Breast epithelium (tissue), 4 donors: ENCODE data around the gene NCOR2. TPM values are rescaled to one million over a fixed set of nuclear protein-coding genes. Genes with fewer than 3 reads are reported as not detected.

Experiments
- DNase-seq, 2 donors: peaks; one replicate each; pipeline ENCODE4 v3.0.0-alpha.2; 2019; ENCODE audit warnings: low spot score in 2 of 2
- H3K27ac ChIP-seq, 2 donors: fragments of 200-600 bp; sonication (generic) in 1 of 2; one replicate each; pipeline ENCODE4 v1.5.1; 2016 to 2019; ENCODE audit warnings: mild to moderate bottlenecking in 1 of 2
- H3K27me3 ChIP-seq, 2 donors: fragments of 200-600 bp; sonication (generic) in 1 of 2; one replicate each; pipeline versions ENCODE4 v1.5.1 to v1.6.0; 2017 to 2019; ENCODE audit warnings: control low read depth in 1 of 2, mild to moderate bottlenecking in 1 of 2
- H3K36me3 ChIP-seq: fragments of 200-600 bp; one replicate; pipeline ENCODE4 v1.5.1; 2019
- H3K4me1 ChIP-seq, 2 donors: fragments of 200-600 bp; sonication (generic); one replicate each; pipeline ENCODE4 v1.5.1; 2016 to 2019; ENCODE audit warnings: control low read depth in 1 of 2
- H3K4me3 ChIP-seq, 3 donors: fragments of 200-600 bp; sonication (generic); 1 replicate in 2 of 3; 2 replicates in 1 of 3; pipeline ENCODE4 v1.5.1; 2016 to 2019; ENCODE audit warnings: mild to moderate bottlenecking in 3 of 3, moderate library complexity in 2 of 3
- H3K9me3 ChIP-seq, 2 donors: fragments of 200-600 bp; sonication (generic) in 1 of 2; one replicate each; pipeline ENCODE4 v1.5.1; 2016 to 2019; ENCODE audit warnings: control low read depth in 1 of 2
- CTCF ChIP-seq, 3 donors: fragments of 450-650 bp; IDR thresholded peaks; one replicate each; pipeline ENCODE4 v1.5.1; 2016 to 2017; ENCODE audit warnings: antibody characterized with exemption in 3 of 3, mild to moderate bottlenecking in 3 of 3, moderate library complexity in 3 of 3
- POLR2A ChIP-seq: fragments of 450-650 bp; IDR thresholded peaks from one replicate; pipeline ENCODE4 v1.6.1; 2016; ENCODE audit warnings: antibody characterized with exemption, mild to moderate bottlenecking, moderate library complexity
- POLR2AphosphoS5 ChIP-seq, 3 donors: sonication (generic); formaldehyde crosslinking; IDR thresholded peaks; one replicate each; pipeline ENCODE4 v1.6.1; 2017; ENCODE audit warnings: antibody characterized with exemption in 3 of 3
- intact Hi-C: fragments of 100-400 bp; cut with DNase I; formaldehyde crosslinking; loops from one replicate; pipeline ENCODE4 v1.15.1; 2023; ENCODE audit warnings: low total_unique reads
- total RNA-seq, 3 donors: library from RNA; depleted of rRNA; stranded (reverse); fragments of >200 nt; gene quantifications; one replicate each; pipeline ENCODE4 v1.1.0, GENCODE V29; 2016

Gene NCOR2
- total RNA-seq, 3 donors from 2014 or later: 58.4 to 83.9 (median 71.7) TPM

- H3K4me1 ChIP-seq: peaks cover 32 to 39% of the 10 kb centered on the region in 2 donors
- intact Hi-C loops: no loop called here
- no peaks in the 10 kb centered on the region for H3K9me3 ChIP-seq
- H3K4me3 ChIP-seq: peak overlapping the region in 1 of 3 donors; percentile 77
- peak overlapping the region; percentile 97 for H3K27ac ChIP-seq
- no peaks in the 10 kb centered on the region for H3K36me3 ChIP-seq
- no peak for DNase-seq
- no peak for TF ChIP-seq POLR2AphosphoS5 (IDR thresholded peaks at IDR 0.05)
- no peak for TF ChIP-seq CTCF (IDR thresholded peaks at IDR 0.05)
- TF ChIP-seq POLR2A: no peak
- no peaks in the 10 kb centered on the region for H3K27me3 ChIP-seq
These were observed 47.7 kb downstream of the NCOR2 start for GRCh38 chr12:124519746-124520145.

- no peaks in the 10 kb centered on the region for H3K9me3 ChIP-seq
- H3K27me3 ChIP-seq: no peaks in the 10 kb centered on the region
- peak; percentile 99 for DNase-seq
- peak overlapping the region; percentile 39 to 77 (median 71) for H3K4me3 ChIP-seq
- H3K36me3 ChIP-seq: no peaks in the 10 kb centered on the region
- H3K27ac ChIP-seq: peak overlapping the region; percentile 97
- TF ChIP-seq POLR2AphosphoS5 (IDR thresholded peaks at IDR 0.05) (peak; percentile 84 to 87 (median 87)), POLR2A (peak; percentile 31), CTCF (IDR thresholded peaks at IDR 0.05) (no peak)
- peaks cover 42 to 44% of the 10 kb centered on the region in 2 donors for H3K4me1 ChIP-seq
- intact Hi-C loops: no loop called here
These were observed 49.1 kb downstream of the NCOR2 start for GRCh38 chr12:124518051-124518932.
